Suprapubic skin (tissue), 4 donors: ENCODE data around the gene CDC42SE2. TPM values are rescaled to one million over a fixed set of nuclear protein-coding genes. Genes with fewer than 3 reads are reported as not detected.

Source experiments
- DNase-seq, 2 donors: peaks; one replicate each; pipeline ENCODE4 v3.0.0-alpha.2; 2019; ENCODE audit warnings: low spot score in 2 of 2
- H3K27ac ChIP-seq: fragments of 200-600 bp; sonication (generic); one replicate; pipeline ENCODE4 v1.5.1; 2019
- H3K27me3 ChIP-seq: fragments of 200-600 bp; sonication (generic); one replicate; pipeline ENCODE4 v1.5.1; 2019
- H3K36me3 ChIP-seq: fragments of 200-600 bp; sonication (generic); one replicate; pipeline ENCODE4 v1.5.1; 2019
- H3K4me1 ChIP-seq: fragments of 200-600 bp; sonication (generic); one replicate; pipeline ENCODE4 v1.5.1; 2019
- H3K4me3 ChIP-seq: fragments of 200-600 bp; sonication (generic); one replicate; pipeline ENCODE4 v1.5.1; 2019; ENCODE audit warnings: mild to moderate bottlenecking
- H3K9me3 ChIP-seq: fragments of 200-600 bp; sonication (generic); one replicate; pipeline ENCODE4 v1.5.1; 2019
- CTCF ChIP-seq, 2 donors: fragments of 200-600 bp in 1 of 2; fragments of 450-650 bp in 1 of 2; sonication (generic) in 1 of 2; IDR thresholded peaks; one replicate each; pipeline ENCODE4 v1.5.1; 2016 to 2019; ENCODE audit warnings: antibody characterized with exemption in 2 of 2, mild to moderate bottlenecking in 1 of 2, moderate library complexity in 1 of 2
- EP300 ChIP-seq: sonication (generic); formaldehyde crosslinking; IDR thresholded peaks from one replicate; pipeline ENCODE4 v1.6.1; 2017; ENCODE audit warnings: antibody characterized with exemption
- POLR2A ChIP-seq, 2 donors: fragments of 450-650 bp; IDR thresholded peaks; one replicate each; pipeline ENCODE4 v1.6.1; 2017; ENCODE audit warnings: antibody characterized with exemption in 2 of 2, mild to moderate bottlenecking in 2 of 2, moderate library complexity in 2 of 2
- POLR2AphosphoS5 ChIP-seq, 3 donors: sonication (generic); formaldehyde crosslinking; IDR thresholded peaks; one replicate each; pipeline ENCODE4 v1.6.1; 2017; ENCODE audit warnings: antibody characterized with exemption in 3 of 3
- WGBS: methylation state at CpG from one replicate; pipeline ENCODE4 v1.1.5; 2018; 5-methylcytosine and 5-hydroxymethylcytosine counted together
- total RNA-seq, 4 donors: library from RNA; depleted of rRNA; stranded (reverse); fragments of >200 nt; gene quantifications; one replicate each; pipeline ENCODE4 v1.1.0, GENCODE V29; 2016

CDC42SE2 gene
- total RNA-seq, 4 donors from 2014 or later: 32.4 to 46.6 (median 36.7) TPM

GRCh38 chr5:131353991-131354390 lies 90.1 kb downstream of the CDC42SE2 start:
- TF ChIP-seq POLR2A (IDR thresholded peaks at IDR 0.05) (no peak), POLR2AphosphoS5 (IDR thresholded peaks at IDR 0.05) (no peak), CTCF (IDR thresholded peaks at IDR 0.05) (no peak)
- WGBS: 91% methylated on average over 3 of the region's 3 CpGs
- DNase-seq: no peak
- Histone ChIP-seq H3K4me1 (peaks cover 6% of the 10 kb centered on the region), H3K36me3 (no peaks in the 10 kb centered on the region), H3K27ac (no peak overlapping the region), H3K27me3 (no peaks in the 10 kb centered on the region), H3K4me3 (no peak overlapping the region), H3K9me3 (no peaks in the 10 kb centered on the region)

- Histone ChIP-seq H3K27me3 (no peaks in the 10 kb centered on the region), H3K9me3 (no peaks in the 10 kb centered on the region), H3K27ac (no peak overlapping the region), H3K36me3 (peaks cover 6% of the 10 kb centered on the region), H3K4me1 (peaks cover 6% of the 10 kb centered on the region), H3K4me3 (no peak overlapping the region)
- no peak for DNase-seq
- no peak for TF ChIP-seq EP300
- WGBS: 61% methylated on average over 1 of the region's 1 CpG
These were observed 92.2 kb downstream of the CDC42SE2 start for GRCh38 chr5:131355971-131356528.

- Histone ChIP-seq H3K9me3 (no peaks in the 10 kb centered on the region), H3K27ac (no peak overlapping the region), H3K4me1 (peaks cover 6% of the 10 kb centered on the region), H3K27me3 (no peaks in the 10 kb centered on the region), H3K36me3 (peaks cover 11% of the 10 kb centered on the region), H3K4me3 (no peak overlapping the region)
- WGBS: 97% methylated on average over 1 of the region's 1 CpG
- TF ChIP-seq CTCF (IDR thresholded peaks at IDR 0.05) (no peak), POLR2AphosphoS5 (IDR thresholded peaks at IDR 0.05) (no peak), POLR2A (IDR thresholded peaks at IDR 0.05) (no peak), EP300 (no peak)
- DNase-seq: no peak
These were observed 92.8 kb downstream of the CDC42SE2 start for GRCh38 chr5:131356619-131357018.

- 68% methylated on average over 5 of the region's 5 CpGs for WGBS
- DNase-seq: no peak
These were observed 94.1 kb downstream of the CDC42SE2 start for GRCh38 chr5:131357739-131358561.

GRCh38 chr5:131361677-131362315 lies 97.9 kb downstream of the CDC42SE2 start:
- H3K27me3 ChIP-seq: no peaks in the 10 kb centered on the region
- H3K4me1 ChIP-seq: no peaks in the 10 kb centered on the region
- H3K36me3 ChIP-seq: peaks cover 17% of the 10 kb centered on the region
- no peak overlapping the region for H3K27ac ChIP-seq
- no peaks in the 10 kb centered on the region for H3K9me3 ChIP-seq
- no peak for TF ChIP-seq CTCF (IDR thresholded peaks at IDR 0.05)
- no peak for TF ChIP-seq POLR2AphosphoS5 (IDR thresholded peaks at IDR 0.05)
- no peak for TF ChIP-seq EP300
- TF ChIP-seq POLR2A (IDR thresholded peaks at IDR 0.05): no peak
- 96% methylated on average over 15 of the region's 15 CpGs for WGBS
- DNase-seq: no peak
- no peak overlapping the region for H3K4me3 ChIP-seq

More at GRCh38 chr5:131357739-131358561, 94.1 kb downstream of the CDC42SE2 start:
- Histone ChIP-seq H3K4me3 (no peak overlapping the region), H3K27ac (no peak overlapping the region), H3K27me3 (no peaks in the 10 kb centered on the region), H3K9me3 (no peaks in the 10 kb centered on the region), H3K4me1 (peaks cover 6% of the 10 kb centered on the region), H3K36me3 (peaks cover 13% of the 10 kb centered on the region)
- TF ChIP-seq EP300 (no peak), CTCF (IDR thresholded peaks at IDR 0.05) (no peak), POLR2AphosphoS5 (IDR thresholded peaks at IDR 0.05) (no peak), POLR2A (IDR thresholded peaks at IDR 0.05) (no peak)
